Measurements from ENCODE around the gene RANBP17. TPM values are rescaled to one million over a fixed set of nuclear protein-coding genes. Genes with fewer than 3 reads are reported as not detected.

Gene RANBP17
- total and polyA plus RNA-seq, 2 donors (not counting 1 experiment from before 2014, with no cell fraction given), result not detected

DNA sequence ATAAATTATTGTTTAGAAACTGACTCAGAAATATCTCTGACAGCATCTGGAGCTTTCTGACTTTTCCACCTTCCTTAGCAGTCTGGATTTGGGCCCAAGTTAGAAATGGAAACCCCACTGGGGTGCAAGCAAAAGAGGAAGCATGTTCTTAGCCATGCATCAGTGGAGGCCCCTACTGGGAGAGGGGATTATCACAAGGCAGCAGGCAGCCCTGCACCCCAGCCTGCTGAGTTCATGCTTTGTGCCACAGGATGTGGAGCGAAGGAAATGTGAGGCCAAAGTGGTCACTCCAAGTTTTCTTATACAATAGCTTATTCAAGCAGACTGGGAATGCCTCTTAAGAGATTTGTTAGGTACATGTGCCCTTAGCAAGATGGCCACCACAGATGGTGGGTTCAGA is 300.8 kb downstream of the RANBP17 start:
- no peak overlapping the region for H3K27ac Mint-ChIP-seq

GRCh38 chr5:171166766-171167165 is 304.9 kb downstream of the RANBP17 start:
- no peaks in the 10 kb centered on the region for H3K4me1 ChIP-seq (ENCODE audit: control insufficient read depth in 2 of 2, insufficient read depth in 2 of 2, low read length in 2 of 2)
- ATAC-seq (ENCODE audit: low read depth), result no peak

More for the DNA sequence above, 300.8 kb downstream of the RANBP17 start:
- no peak for DNase-seq
- Mint-ChIP-seq H3K9me3 (ENCODE audit: insufficient read depth) (no peaks in the 10 kb centered on the region), H3K4me3 (no peak overlapping the region), H3K27me3 (peaks cover 4% of the 10 kb centered on the region), H3K4me1 (no peaks in the 10 kb centered on the region)
- intact Hi-C loops (cut with micrococcal nuclease), result no loop called here
- Histone ChIP-seq H2AFZ (ENCODE audit: insufficient read depth, low read depth, low read length, poor library complexity, severe bottlenecking) (no peak overlapping the region), H3K27me3 (replicated peaks in 1 of 4; ENCODE audit: control extremely low read depth in 1 of 4, control insufficient read depth in 3 of 4, insufficient read depth in 4 of 4, low read length in 3 of 4) (no peaks in the 10 kb centered on the region), H3K27ac (ENCODE audit: low read length in 2 of 2) (no peak overlapping the region), H3K4me1 (ENCODE audit: control insufficient read depth in 2 of 2, insufficient read depth in 2 of 2, low read length in 2 of 2) (no peaks in the 10 kb centered on the region), H4K20me1 (ENCODE audit: control insufficient read depth, insufficient read depth, low read length, poor library complexity, severe bottlenecking) (no peaks in the 10 kb centered on the region), H3K9me3 (ENCODE audit: control extremely low read depth in 1 of 3, control insufficient read depth in 2 of 3, insufficient read depth in 1 of 3, low read length in 2 of 3) (peaks cover 0 to 2% (median 0%) of the 10 kb centered on the region in 3 donors), H3K9ac (ENCODE audit: low read length) (no peak overlapping the region), H3K79me2 (ENCODE audit: control insufficient read depth, insufficient read depth, low read length) (no peaks in the 10 kb centered on the region), H3K4me2 (replicated peaks; ENCODE audit: low read depth, low read length, poor library complexity, severe bottlenecking) (no peak overlapping the region), H3K4me3 (ENCODE audit: control extremely low read depth in 1 of 5, extremely low read depth in 1 of 5, insufficient read depth in 1 of 5, low read depth in 2 of 5, low read length in 4 of 5) (no peak overlapping the region), H3K36me3 (replicated peaks in 1 of 2; ENCODE audit: control extremely low read depth in 1 of 2, control insufficient read depth in 1 of 2, extremely low read depth in 1 of 2, insufficient read depth in 2 of 2, low read length in 1 of 2) (no peaks in the 10 kb centered on the region)
- WGBS (ENCODE audit: insufficient coverage), result no CpG with 5 or more reads among the region's 1 CpG
- ChIA-PET CTCF (no interaction called here), POLR2A (no interaction called here)
- ATAC-seq (ENCODE audit: low read depth), result no peak
- no peak for TF ChIP-seq CTCF (IDR thresholded peaks at IDR 0.05)
- TF ChIP-seq EZH2 (IDR thresholded peaks at IDR 0.05; ENCODE audit: borderline replicate concordance, insufficient read depth, low read depth, low read length, poor library complexity, severe bottlenecking), result no peak

More at GRCh38 chr5:171166766-171167165, 304.9 kb downstream of the RANBP17 start:
- no peaks in the 10 kb centered on the region for H3K9me3 ChIP-seq (ENCODE audit: control extremely low read depth in 1 of 3, control insufficient read depth in 2 of 3, insufficient read depth in 1 of 3, low read length in 2 of 3)
- Mint-ChIP-seq H3K9me3 (ENCODE audit: insufficient read depth) (no peaks in the 10 kb centered on the region), H3K4me3 (no peak overlapping the region), H3K27me3 (peaks cover 7% of the 10 kb centered on the region), H3K4me1 (no peaks in the 10 kb centered on the region), H3K27ac (no peak overlapping the region)
- ChIA-PET CTCF (no interaction called here), POLR2A (no interaction called here)
- no peak overlapping the region for H3K4me2 ChIP-seq (replicated peaks; ENCODE audit: low read depth, low read length, poor library complexity, severe bottlenecking)
- no peak overlapping the region for H3K9ac ChIP-seq (ENCODE audit: low read length)
- intact Hi-C loops (cut with micrococcal nuclease), result no loop called here
- H3K27ac ChIP-seq (ENCODE audit: low read length in 2 of 2), result no peak overlapping the region
- no peaks in the 10 kb centered on the region for H3K27me3 ChIP-seq (replicated peaks in 1 of 4; ENCODE audit: control extremely low read depth in 1 of 4, control insufficient read depth in 3 of 4, insufficient read depth in 4 of 4, low read length in 3 of 4)
- H4K20me1 ChIP-seq (ENCODE audit: control insufficient read depth, insufficient read depth, low read length, poor library complexity, severe bottlenecking), result no peaks in the 10 kb centered on the region
- H3K79me2 ChIP-seq (ENCODE audit: control insufficient read depth, insufficient read depth, low read length), result no peaks in the 10 kb centered on the region
- no peak for DNase-seq
- H3K36me3 ChIP-seq (replicated peaks in 1 of 2; ENCODE audit: control extremely low read depth in 1 of 2, control insufficient read depth in 1 of 2, extremely low read depth in 1 of 2, insufficient read depth in 2 of 2, low read length in 1 of 2), result no peaks in the 10 kb centered on the region
- TF ChIP-seq CTCF (IDR thresholded peaks at IDR 0.05) (no peak), EZH2 (IDR thresholded peaks at IDR 0.05; ENCODE audit: borderline replicate concordance, insufficient read depth, low read depth, low read length, poor library complexity, severe bottlenecking) (no peak)
- no peak overlapping the region for H3K4me3 ChIP-seq (ENCODE audit: control extremely low read depth in 1 of 5, extremely low read depth in 1 of 5, insufficient read depth in 1 of 5, low read depth in 2 of 5, low read length in 4 of 5)
- no peak overlapping the region for H2AFZ ChIP-seq (ENCODE audit: insufficient read depth, low read depth, low read length, poor library complexity, severe bottlenecking)
